ENCODE results near the gene TFDP2.

GRCh38 chr3:142013993-142014392 is 135.4 kb downstream of the TFDP2 start:
- no peak for TF ChIP-seq ATF6 (CRISPR knock-in tag; IDR thresholded peaks at IDR 0.05)
- TF ChIP-seq CTCF (IDR thresholded peaks at IDR 0.05): no peak
- TF ChIP-seq FOXJ3 (CRISPR knock-in tag; IDR thresholded peaks at IDR 0.05; ENCODE audit: borderline replicate concordance): no peak
- TF ChIP-seq ATF2 (CRISPR knock-in tag; IDR thresholded peaks at IDR 0.05; ENCODE audit: borderline replicate concordance, low read depth): no peak
- TF ChIP-seq MAX (CRISPR knock-in tag; IDR thresholded peaks at IDR 0.05): no peak
- no peak for TF ChIP-seq E2F4 (CRISPR knock-in tag; IDR thresholded peaks at IDR 0.05; ENCODE audit: borderline replicate concordance, low read depth)
- TF ChIP-seq ZNF121 (CRISPR knock-in tag; IDR thresholded peaks at IDR 0.05): no peak
- TF ChIP-seq SP1 (CRISPR knock-in tag; conservative IDR thresholded peaks at IDR 0.05): no peak
- no peak for TF ChIP-seq USF2 (CRISPR knock-in tag; IDR thresholded peaks at IDR 0.05)
- TF ChIP-seq PRDM15 (CRISPR knock-in tag; IDR thresholded peaks at IDR 0.05): no peak

Data from WTC11 (cell line).